HUES64 (cell line): Measurements from ENCODE around the gene POU1F1.

Experiments used
- H3K27ac ChIP-seq: 2 replicates; pipeline ENCODE4 v1.7.0; 2013; ENCODE audit warnings: low read depth, low read length, inconsistent platforms
- H3K27me3 ChIP-seq: 2 replicates; pipeline ENCODE4 v1.6.1; 2013; ENCODE audit warnings: mild to moderate bottlenecking, low read length; ENCODE audit not compliant: insufficient read depth
- H3K36me3 ChIP-seq: 2 replicates; pipeline ENCODE4 v1.6.1; 2013; ENCODE audit warnings: mild to moderate bottlenecking, low read length; ENCODE audit not compliant: insufficient read depth
- H3K4me1 ChIP-seq: 2 replicates; pipeline ENCODE4 v1.6.1; 2013; ENCODE audit warnings: mild to moderate bottlenecking, low read length, moderate library complexity; ENCODE audit not compliant: insufficient read depth
- H3K4me3 ChIP-seq: 2 replicates; pipeline ENCODE4 v1.5.1; 2013; ENCODE audit warnings: mild to moderate bottlenecking, low read length, moderate library complexity
- H3K9ac ChIP-seq: 2 replicates; pipeline ENCODE4 v1.6.1; 2013; ENCODE audit warnings: mild to moderate bottlenecking, low read depth, low read length
- H3K9me3 ChIP-seq: 2 replicates; pipeline ENCODE4 v1.6.1; 2013; ENCODE audit warnings: low read depth, low read length; ENCODE audit not compliant: insufficient read depth
- WGBS: fragments of 150-250, 120-280 bp; methylation state at CpG from one replicate; pipeline ENCODE4 v1.1.7; 2013; ENCODE audit warnings: missing lambda C conversion rate; 5-methylcytosine and 5-hydroxymethylcytosine counted together

POU1F1 gene

DNA sequence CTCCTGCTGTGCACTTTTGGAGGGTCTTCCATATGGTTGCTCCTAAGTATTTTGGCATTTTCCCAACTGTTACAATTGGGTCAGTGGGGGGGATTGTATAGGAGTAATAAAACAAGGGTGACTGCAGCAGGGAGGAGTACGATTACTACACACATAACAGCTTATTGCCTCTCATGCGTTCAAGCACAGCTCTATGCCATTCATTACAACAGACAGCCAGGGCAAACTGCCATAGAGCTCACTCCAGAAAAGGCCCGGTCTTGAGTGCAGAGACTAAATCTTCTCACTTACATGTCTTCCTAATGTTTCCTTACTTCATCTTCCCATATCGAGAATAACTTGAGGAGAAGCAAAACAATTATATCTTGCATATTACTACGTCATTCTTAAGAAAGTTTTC, 50.7 kb downstream of the POU1F1 start:
- no peak overlapping the region for H3K4me3 ChIP-seq

GRCh38 chr3:87219611-87220010, 56.8 kb downstream of the POU1F1 start:
- 89% methylated on average over 2 of the region's 2 CpGs for WGBS
- H3K36me3 ChIP-seq, result no peaks in the 10 kb centered on the region
- no peaks in the 10 kb centered on the region for H3K27me3 ChIP-seq
- H3K4me3 ChIP-seq, result no peak overlapping the region
- no peaks in the 10 kb centered on the region for H3K9me3 ChIP-seq
- H3K4me1 ChIP-seq, result no peaks in the 10 kb centered on the region
- no peak overlapping the region for H3K9ac ChIP-seq
- no peak overlapping the region for H3K27ac ChIP-seq

More for the DNA sequence above, 50.7 kb downstream of the POU1F1 start:
- Histone ChIP-seq H3K9me3 (no peaks in the 10 kb centered on the region), H3K36me3 (no peaks in the 10 kb centered on the region), H3K27me3 (no peaks in the 10 kb centered on the region), H3K27ac (no peak overlapping the region), H3K9ac (no peak overlapping the region), H3K4me1 (peaks cover 16% of the 10 kb centered on the region)
- 92% methylated on average over 5 of the region's 5 CpGs for WGBS

DNA sequence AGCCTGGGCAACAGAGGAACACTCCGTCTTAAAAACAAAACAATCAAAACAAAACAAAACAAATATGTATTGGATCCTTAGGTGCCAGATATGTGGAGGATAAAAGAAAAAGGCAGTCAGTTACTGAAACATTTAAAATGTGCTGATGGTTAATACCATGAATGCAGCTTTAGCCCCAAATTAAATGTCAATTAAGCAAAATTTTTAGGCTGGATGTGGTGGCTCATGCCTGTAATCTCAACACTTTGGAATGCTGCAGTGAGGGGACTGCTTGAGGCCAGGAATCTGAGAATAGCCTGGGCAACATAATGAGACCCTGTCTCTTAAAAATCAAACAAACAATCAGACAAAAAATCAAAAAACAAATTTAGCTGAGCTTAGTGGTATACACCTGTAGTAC, 57.8 kb downstream of the POU1F1 start:
- no CpG with 5 or more reads among the region's 1 CpG for WGBS
- no peak overlapping the region for H3K9ac ChIP-seq
- no peaks in the 10 kb centered on the region for H3K27me3 ChIP-seq
- H3K27ac ChIP-seq, result no peak overlapping the region
- no peaks in the 10 kb centered on the region for H3K36me3 ChIP-seq
- H3K4me1 ChIP-seq, result no peaks in the 10 kb centered on the region
- no peaks in the 10 kb centered on the region for H3K9me3 ChIP-seq
- no peak overlapping the region for H3K4me3 ChIP-seq
